GM23338 (cell line): Measurements from ENCODE around the gene PAX5.

Experiments used
- CREB1 ChIP-seq: fragments of 250-450 bp; sonication (Bioruptor Pico); IDR thresholded peaks from 2 replicates; pipeline ENCODE4 v1.5.0; 2020; ENCODE audit warnings: low read depth, mild to moderate bottlenecking, moderate library complexity
- CTCF ChIP-seq, 2 experiments: fragments of 200-600 bp in 1 of 2; sonication (generic) in 1 of 2; conservative IDR thresholded peaks; 2 replicates each; pipeline versions ENCODE4 v1.5.1 to v1.6.1; 2016 to 2017; ENCODE audit warnings: antibody characterized with exemption in 2 of 2, low read depth in 2 of 2, mild to moderate bottlenecking in 2 of 2, moderate library complexity in 1 of 2
- EZH2phosphoT487 ChIP-seq: fragments of 200-600 bp; sonication (generic); IDR thresholded peaks from one replicate; pipeline ENCODE4 v1.8.1; 2018; ENCODE audit warnings: antibody characterized with exemption; ENCODE audit not compliant: unreplicated experiment
- POLR2AphosphoS5 ChIP-seq: IDR thresholded peaks from 2 replicates; pipeline ENCODE4 v1.6.1; 2016; ENCODE audit warnings: antibody characterized with exemption, low read depth
- REST ChIP-seq: IDR thresholded peaks from one replicate; pipeline ENCODE4 v1.6.1; 2018; ENCODE audit warnings: antibody characterized with exemption; ENCODE audit not compliant: unreplicated experiment

GRCh38 chr9:36789886-36790285, 244.2 kb downstream of the PAX5 start:
- TF ChIP-seq REST = no peak
- TF ChIP-seq CTCF (conservative IDR thresholded peaks at IDR 0.05; ENCODE audit: low read depth in 2 of 2) = no peak
- no peak for TF ChIP-seq POLR2AphosphoS5
- TF ChIP-seq EZH2phosphoT487 = no peak
- no peak for TF ChIP-seq CREB1
